Measurements from ENCODE around the gene DENND1B. TPM values are rescaled to one million over a fixed set of nuclear protein-coding genes. Genes with fewer than 3 reads are reported as not detected.

The DENND1B gene
- total and polyA plus RNA-seq, 2 donors (not counting 1 experiment from before 2014, with no cell fraction given), result 4.3 to 25.4 TPM

GRCh38 chr1:197671920-197672319 lies 103.4 kb downstream of the DENND1B start:
- no CpG with 5 or more reads among the region's 1 CpG for WGBS (ENCODE audit: insufficient coverage)
- Mint-ChIP-seq H3K4me3 (no peak overlapping the region), H3K27me3 (no peaks in the 10 kb centered on the region), H3K27ac (no peak overlapping the region), H3K4me1 (peaks cover 2% of the 10 kb centered on the region), H3K9me3 (ENCODE audit: insufficient read depth) (no peaks in the 10 kb centered on the region)
- DNase-seq (no peak), ATAC-seq (ENCODE audit: low read depth) (no peak)
- intact Hi-C loops (cut with micrococcal nuclease), result no loop called here
- H3K27ac ChIP-seq (ENCODE audit: low read length in 2 of 2), result no peak overlapping the region
- ChIA-PET POLR2A (no interaction called here), CTCF (no interaction called here)
- H3K9ac ChIP-seq (ENCODE audit: low read length), result no peak overlapping the region
- H2AFZ ChIP-seq (ENCODE audit: insufficient read depth, low read depth, low read length, poor library complexity, severe bottlenecking), result no peak overlapping the region
- no peaks in the 10 kb centered on the region for H3K79me2 ChIP-seq (ENCODE audit: control insufficient read depth, insufficient read depth, low read length)
- no peak overlapping the region for H3K4me3 ChIP-seq (ENCODE audit: control extremely low read depth in 1 of 5, extremely low read depth in 1 of 5, insufficient read depth in 1 of 5, low read depth in 2 of 5, low read length in 4 of 5)
- no peak for TF ChIP-seq CTCF (IDR thresholded peaks at IDR 0.05)
- no peak for TF ChIP-seq EZH2 (IDR thresholded peaks at IDR 0.05; ENCODE audit: borderline replicate concordance, insufficient read depth, low read depth, low read length, poor library complexity, severe bottlenecking)
- H4K20me1 ChIP-seq (ENCODE audit: control insufficient read depth, insufficient read depth, low read length, poor library complexity, severe bottlenecking), result no peaks in the 10 kb centered on the region
- H3K4me1 ChIP-seq (ENCODE audit: control insufficient read depth in 2 of 2, insufficient read depth in 2 of 2, low read length in 2 of 2), result no peaks in the 10 kb centered on the region
- H3K9me3 ChIP-seq (ENCODE audit: control extremely low read depth in 1 of 3, control insufficient read depth in 2 of 3, insufficient read depth in 1 of 3, low read length in 2 of 3), result no peaks in the 10 kb centered on the region
- H3K4me2 ChIP-seq (replicated peaks; ENCODE audit: low read depth, low read length, poor library complexity, severe bottlenecking), result no peak overlapping the region
- no peaks in the 10 kb centered on the region for H3K27me3 ChIP-seq (replicated peaks in 1 of 4; ENCODE audit: control extremely low read depth in 1 of 4, control insufficient read depth in 3 of 4, insufficient read depth in 4 of 4, low read length in 3 of 4)
- no peaks in the 10 kb centered on the region for H3K36me3 ChIP-seq (replicated peaks in 1 of 2; ENCODE audit: control extremely low read depth in 1 of 2, control insufficient read depth in 1 of 2, extremely low read depth in 1 of 2, insufficient read depth in 2 of 2, low read length in 1 of 2)

- no peak for ATAC-seq (ENCODE audit: low read depth)
- 100% methylated on average over 1 of the region's 1 CpG for WGBS (ENCODE audit: insufficient coverage)
- ChIA-PET POLR2A (no interaction called here), CTCF (interaction anchor here (1.1 kb wide), 1 partner anchor 16 kb away, joined by 4 read pairs; no protein-coding TSS in a partner anchor)
- H3K4me3 ChIP-seq (ENCODE audit: control extremely low read depth in 1 of 5, extremely low read depth in 1 of 5, insufficient read depth in 1 of 5, low read depth in 2 of 5, low read length in 4 of 5), result no peak overlapping the region
- no peak for DNase-seq
- Mint-ChIP-seq H3K4me3 (no peak overlapping the region), H3K4me1 (peaks cover 2% of the 10 kb centered on the region), H3K27me3 (no peaks in the 10 kb centered on the region), H3K27ac (no peak overlapping the region), H3K9me3 (ENCODE audit: insufficient read depth) (no peaks in the 10 kb centered on the region)
- no peaks in the 10 kb centered on the region for H3K4me1 ChIP-seq (ENCODE audit: control insufficient read depth in 2 of 2, insufficient read depth in 2 of 2, low read length in 2 of 2)
- no peak overlapping the region for H3K27ac ChIP-seq (ENCODE audit: low read length in 2 of 2)
- H3K79me2 ChIP-seq (ENCODE audit: control insufficient read depth, insufficient read depth, low read length), result no peaks in the 10 kb centered on the region
- no peaks in the 10 kb centered on the region for H3K36me3 ChIP-seq (replicated peaks in 1 of 2; ENCODE audit: control extremely low read depth in 1 of 2, control insufficient read depth in 1 of 2, extremely low read depth in 1 of 2, insufficient read depth in 2 of 2, low read length in 1 of 2)
- H3K27me3 ChIP-seq (replicated peaks in 1 of 4; ENCODE audit: control extremely low read depth in 1 of 4, control insufficient read depth in 3 of 4, insufficient read depth in 4 of 4, low read length in 3 of 4), result no peaks in the 10 kb centered on the region
- H4K20me1 ChIP-seq (ENCODE audit: control insufficient read depth, insufficient read depth, low read length, poor library complexity, severe bottlenecking), result no peaks in the 10 kb centered on the region
- H3K4me2 ChIP-seq (replicated peaks; ENCODE audit: low read depth, low read length, poor library complexity, severe bottlenecking), result no peak overlapping the region
- H3K9me3 ChIP-seq (ENCODE audit: control extremely low read depth in 1 of 3, control insufficient read depth in 2 of 3, insufficient read depth in 1 of 3, low read length in 2 of 3), result no peaks in the 10 kb centered on the region
- intact Hi-C loops (cut with micrococcal nuclease), result no loop called here
- no peak overlapping the region for H2AFZ ChIP-seq (ENCODE audit: insufficient read depth, low read depth, low read length, poor library complexity, severe bottlenecking)
- no peak for TF ChIP-seq CTCF (IDR thresholded peaks at IDR 0.05)
- no peak for TF ChIP-seq EZH2 (IDR thresholded peaks at IDR 0.05; ENCODE audit: borderline replicate concordance, insufficient read depth, low read depth, low read length, poor library complexity, severe bottlenecking)
- H3K9ac ChIP-seq (ENCODE audit: low read length), result no peak overlapping the region
Observed at GRCh38 chr1:197671140-197671539, 104.1 kb downstream of the DENND1B start.
